ENCODE data around the gene RIMBP2.

RIMBP2 gene

GRCh38 chr12:130687796-130688778 is 28.0 kb downstream of the RIMBP2 start:
- TF ChIP-seq CTCF (IDR thresholded peaks at IDR 0.05), result no peak

GRCh38 chr12:130687190-130687589 is 28.9 kb downstream of the RIMBP2 start:
- no peak for TF ChIP-seq CTCF (IDR thresholded peaks at IDR 0.05)

- no peak for TF ChIP-seq CTCF (IDR thresholded peaks at IDR 0.05)
Observed at GRCh38 chr12:130686511-130686991, 29.5 kb downstream of the RIMBP2 start.

GRCh38 chr12:130685850-130686249 is 30.2 kb downstream of the RIMBP2 start:
- no peak for TF ChIP-seq CTCF (IDR thresholded peaks at IDR 0.05)

GRCh38 chr12:130685250-130685787 is 30.8 kb downstream of the RIMBP2 start:
- no peak for TF ChIP-seq CTCF (IDR thresholded peaks at IDR 0.05)

GRCh38 chr12:130683811-130684210 is 32.3 kb downstream of the RIMBP2 start:
- TF ChIP-seq CTCF (IDR thresholded peaks at IDR 0.05), result no peak

GRCh38 chr12:130683080-130683479 is 33.0 kb downstream of the RIMBP2 start:
- no peak for TF ChIP-seq CTCF (IDR thresholded peaks at IDR 0.05)

Data from LNCAP (cell line).